GM18498 (cell line): ENCODE measurements around the gene IBA57.

ENCODE experiments used
- ATAC-seq: cut with Tn5 transposase; IDR thresholded peaks from one replicate; pipeline ENCODE4 v1.9.1; 2021; ENCODE audit warnings: mild to moderate bottlenecking, moderate library complexity; ENCODE audit not compliant: unreplicated experiment

Gene IBA57

DNA sequence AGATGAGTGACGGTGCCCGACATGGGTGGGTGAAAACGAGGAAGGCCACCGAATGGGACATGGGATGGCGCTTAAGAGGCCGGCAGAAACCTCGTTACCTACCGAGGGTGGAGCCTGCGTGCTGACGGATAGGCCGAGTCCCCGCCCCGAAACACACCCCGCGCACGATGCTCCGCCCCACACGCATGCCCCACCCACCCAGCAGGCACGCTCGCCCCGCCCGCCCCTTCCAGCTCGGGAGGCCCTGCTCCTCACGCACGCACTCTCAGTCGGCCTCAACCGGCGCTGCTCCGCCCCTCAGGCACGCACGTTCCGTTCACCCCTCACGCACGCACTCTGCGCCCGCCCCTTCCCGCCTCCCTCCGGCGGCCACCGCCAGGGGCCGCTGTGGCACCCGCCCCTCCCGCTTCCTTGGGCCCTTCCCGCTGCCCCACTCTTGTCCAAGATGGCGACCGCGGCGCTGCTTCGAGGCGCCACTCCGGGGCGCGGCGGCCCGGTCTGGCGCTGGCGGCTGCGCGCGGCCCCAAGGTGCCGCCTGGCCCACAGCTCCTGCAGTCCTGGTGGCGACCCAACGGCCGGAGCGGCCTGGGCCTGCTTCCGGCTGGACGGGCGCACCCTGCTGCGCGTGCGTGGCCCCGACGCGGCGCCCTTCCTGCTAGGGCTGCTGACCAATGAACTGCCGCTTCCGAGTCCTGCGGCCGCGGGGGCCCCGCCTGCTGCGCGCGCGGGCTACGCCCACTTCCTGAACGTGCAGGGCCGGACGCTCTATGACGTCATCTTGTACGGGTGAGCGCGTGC lies at the start of gene IBA57:
Gene IBA57 (plus strand): TSS at position 433 of the 798 bp plus-strand sequence. CDS start 13 bp downstream, at position 446.
- ATAC-seq = peak; percentile 84

DNA sequence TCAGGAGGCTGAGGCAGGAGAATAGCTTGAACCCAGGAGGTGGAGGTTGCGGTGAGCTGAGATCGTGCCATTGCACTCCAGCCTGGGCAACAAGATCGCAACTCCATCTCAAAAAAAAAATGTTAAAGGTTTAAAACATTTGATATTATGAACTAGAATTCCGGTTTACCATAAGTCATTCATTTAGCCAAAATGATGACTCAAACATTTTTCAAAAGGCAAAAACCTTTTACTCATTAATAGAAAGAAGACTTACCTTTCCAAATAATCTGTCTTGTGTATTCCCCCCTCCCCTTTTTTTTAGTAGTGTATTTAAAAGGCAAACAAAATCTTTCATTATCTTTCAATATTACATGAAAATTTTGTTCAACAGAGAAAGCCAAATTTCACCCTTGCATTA lies 48.3 kb upstream of the IBA57 start:
- no peak for ATAC-seq

DNA sequence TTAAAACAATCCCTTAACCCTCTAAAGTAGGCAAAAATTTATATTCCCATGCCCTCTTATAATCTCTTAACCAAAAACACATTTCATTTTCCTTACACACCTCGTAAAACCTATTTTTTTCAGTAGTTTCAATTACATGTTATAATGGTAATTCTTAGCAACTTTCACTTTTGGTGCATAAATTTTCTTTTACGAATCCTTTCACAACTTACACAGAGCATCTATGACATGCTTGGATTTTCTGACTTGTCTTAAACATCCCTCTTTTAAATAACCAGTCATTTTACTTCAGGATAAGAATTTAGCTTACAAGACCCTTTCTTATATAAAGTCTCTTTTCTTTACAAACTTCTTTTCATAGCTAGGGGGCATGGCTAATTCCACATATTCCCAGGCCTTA lies 47.6 kb upstream of the IBA57 start:
- no peak for ATAC-seq

- ATAC-seq = no peak
Measured at GRCh38 chr1:228120351-228120750, 45.3 kb upstream of the IBA57 start.

DNA sequence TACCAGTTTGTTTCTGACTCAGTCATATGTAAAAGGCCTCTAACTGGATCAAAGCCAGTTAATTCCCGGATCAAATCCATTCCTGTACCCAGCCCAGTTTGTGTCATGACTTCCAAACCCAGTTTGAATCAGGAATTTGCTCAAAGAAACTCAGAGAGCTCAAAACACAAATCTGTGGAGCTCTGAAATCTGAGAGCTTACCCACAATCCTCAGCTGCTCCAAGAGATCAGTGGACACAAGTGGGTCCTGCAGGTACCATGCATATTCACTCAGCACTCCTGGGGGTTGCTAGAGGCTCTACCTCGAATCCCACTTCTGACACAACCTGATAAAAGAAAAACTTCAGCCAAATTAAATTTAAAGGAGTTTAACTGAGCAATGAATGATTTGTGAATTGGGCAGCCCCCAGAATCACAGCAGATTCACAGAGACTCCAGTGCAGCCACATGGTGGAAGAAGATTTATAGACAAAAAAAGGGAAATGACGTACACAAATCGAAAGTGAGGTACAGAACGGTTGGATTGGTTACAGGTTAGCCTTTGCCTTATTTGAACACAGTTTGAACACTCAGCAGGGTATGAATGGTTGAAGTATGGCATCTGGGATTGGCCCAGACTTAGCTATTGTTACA lies 44.6 kb upstream of the IBA57 start:
- no peak for ATAC-seq

DNA sequence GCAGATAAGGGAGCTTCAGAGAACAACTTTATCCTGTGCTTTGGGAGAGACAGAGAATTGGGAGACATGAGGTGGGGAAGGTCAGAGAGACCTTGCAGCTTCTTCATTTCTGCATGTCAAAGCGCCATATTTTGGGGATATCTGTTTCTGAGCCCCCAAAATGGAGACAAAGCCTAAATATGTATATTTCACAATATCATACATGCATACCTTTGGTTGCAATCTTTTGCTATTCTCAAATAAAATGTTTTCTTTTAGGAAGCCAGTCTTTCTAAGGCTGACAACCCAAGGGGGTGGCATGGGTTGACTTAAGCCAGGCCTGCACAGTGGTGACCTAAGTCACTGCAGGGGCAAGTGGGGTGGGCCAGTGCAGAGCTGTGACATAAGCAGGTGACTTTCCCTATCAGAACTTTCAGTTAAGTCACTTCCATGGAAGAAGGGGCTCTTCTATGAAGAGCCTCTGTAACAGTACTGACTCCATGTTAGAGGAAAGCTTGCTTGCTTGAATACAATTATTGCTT lies 42.6 kb upstream of the IBA57 start:
- no peak for ATAC-seq

DNA sequence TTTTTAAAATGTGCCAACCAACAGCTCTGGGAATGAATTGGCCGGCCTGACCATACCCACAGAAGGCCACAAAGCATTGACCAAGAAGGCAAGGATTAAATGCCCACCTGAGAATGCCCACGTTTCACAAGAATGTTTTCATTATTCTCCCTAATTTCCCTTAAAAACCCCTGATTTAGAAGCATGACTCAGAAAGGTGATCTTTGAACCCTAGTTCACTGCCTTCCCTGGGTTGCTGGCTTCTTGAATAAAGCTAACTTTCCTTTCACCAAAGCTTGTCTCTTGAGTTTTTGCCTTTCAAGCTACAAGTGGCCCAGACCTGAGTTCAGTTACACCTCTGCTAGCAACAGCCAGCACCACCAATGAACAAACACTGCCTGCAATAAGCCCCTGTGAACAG lies 42.1 kb upstream of the IBA57 start:
- ATAC-seq = no peak

- no peak for ATAC-seq
Measured at GRCh38 chr1:228125185-228125584, 40.4 kb upstream of the IBA57 start.

DNA sequence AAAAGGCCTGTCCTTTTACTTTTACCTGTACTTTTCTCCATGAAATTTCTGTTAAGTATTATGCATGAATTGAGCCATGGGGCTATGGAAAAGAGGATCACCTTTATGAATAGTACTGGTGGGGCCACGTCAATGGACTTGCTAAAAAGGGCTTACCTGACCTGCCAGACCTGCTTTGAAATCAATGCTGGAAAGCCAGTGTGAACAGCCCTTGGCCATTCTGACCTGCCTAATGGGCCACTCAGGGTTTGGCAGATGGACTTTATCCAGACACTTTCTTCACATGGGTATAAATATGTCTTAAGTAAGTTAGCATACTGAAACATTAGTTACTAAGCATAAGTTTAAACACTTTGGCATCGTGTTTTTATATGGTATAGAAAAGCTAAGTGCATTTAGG lies 33.8 kb upstream of the IBA57 start:
- ATAC-seq = no peak

- ATAC-seq = no peak
Measured at GRCh38 chr1:228134591-228134990, 31.0 kb upstream of the IBA57 start.

GRCh38 chr1:228136901-228137300 lies 28.7 kb upstream of the IBA57 start:
- no peak for ATAC-seq

GRCh38 chr1:228139406-228139930 lies 26.1 kb upstream of the IBA57 start:
- ATAC-seq = no peak

GRCh38 chr1:228139931-228140723 lies 25.5 kb upstream of the IBA57 start, which contains the start of gene GUK1:
Gene GUK1 (plus strand): TSS chr1:228140279. CDS start chr1:228140303, 24 bp downstream.
- peak; percentile 93 for ATAC-seq

DNA sequence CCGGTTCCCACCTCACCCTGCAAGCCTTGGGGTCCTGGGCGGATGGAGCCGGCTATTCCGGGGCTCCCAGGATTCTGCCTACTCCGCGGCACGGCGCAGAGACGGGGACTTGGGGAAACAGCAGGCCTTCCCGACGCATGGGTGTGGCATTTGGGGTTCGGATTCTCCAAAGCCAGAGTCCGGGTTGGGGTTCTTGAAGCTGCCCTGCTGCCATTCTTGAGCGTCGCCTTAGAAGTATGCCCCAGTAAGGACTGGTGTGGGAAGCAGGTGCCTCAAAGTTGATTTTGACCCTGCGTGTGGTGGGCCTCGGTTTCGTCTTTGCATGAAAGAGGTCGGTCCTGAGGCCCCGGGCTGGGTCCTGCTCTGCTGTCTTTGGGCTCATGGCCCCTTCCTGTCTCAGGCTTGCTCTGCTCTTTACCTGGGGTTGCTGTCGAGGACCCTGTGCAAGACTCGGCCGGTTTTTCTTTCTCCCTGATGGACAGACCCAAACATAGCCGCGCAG lies 24.8 kb upstream of the IBA57 start:
- ATAC-seq = no peak

- no peak for ATAC-seq
Measured at GRCh38 chr1:228141226-228142044, 24.2 kb upstream of the IBA57 start.

DNA sequence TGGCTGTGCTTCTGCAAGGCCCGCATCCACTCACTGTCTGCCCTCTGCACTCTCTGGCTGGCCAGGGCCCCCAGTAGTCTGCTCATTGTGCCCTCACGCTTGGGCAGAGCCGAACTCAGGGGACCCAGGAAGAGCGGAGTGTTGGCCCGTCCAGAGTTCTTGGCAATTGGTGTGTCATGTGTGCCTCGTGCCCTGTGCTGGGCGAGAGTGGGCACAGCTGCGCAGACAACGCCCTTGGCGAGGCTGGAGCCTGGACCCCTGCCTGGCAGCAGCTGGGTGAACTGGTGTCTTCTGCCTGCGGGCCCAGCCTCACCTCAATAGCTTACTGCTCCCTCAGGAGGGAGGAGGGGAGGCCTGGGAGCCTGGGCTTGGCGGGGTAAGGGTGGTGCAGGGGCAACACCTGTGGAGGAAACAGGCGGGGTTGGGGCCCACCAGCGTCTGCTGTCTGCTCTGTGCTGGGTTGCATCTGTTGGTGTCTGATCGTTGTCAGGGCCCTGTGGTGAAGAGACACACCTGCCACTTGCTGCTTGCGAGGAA lies 23.4 kb upstream of the IBA57 start:
- ATAC-seq = no peak

DNA sequence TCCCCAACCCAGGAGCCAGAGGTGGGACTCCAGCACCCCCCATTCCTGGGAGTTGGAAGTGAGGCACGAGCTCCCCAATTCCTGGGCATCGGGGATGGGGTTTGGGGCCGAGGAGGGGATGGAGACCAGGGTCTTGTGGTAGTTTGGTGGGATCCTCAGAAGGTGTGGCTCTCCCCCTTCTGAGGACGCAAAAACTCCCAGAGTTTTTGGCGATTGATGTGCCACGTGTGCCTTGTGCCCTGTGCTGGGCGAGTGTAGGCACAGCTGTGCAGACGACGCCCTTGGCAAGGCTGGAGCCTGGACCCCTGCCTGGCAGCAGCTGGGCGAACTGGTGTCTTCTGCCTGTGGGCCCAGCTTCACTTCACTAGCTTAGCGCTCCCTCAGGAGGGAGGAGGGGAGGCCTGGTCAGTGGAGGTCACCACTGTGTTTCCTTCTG lies 22.9 kb upstream of the IBA57 start:
- no peak for ATAC-seq

DNA sequence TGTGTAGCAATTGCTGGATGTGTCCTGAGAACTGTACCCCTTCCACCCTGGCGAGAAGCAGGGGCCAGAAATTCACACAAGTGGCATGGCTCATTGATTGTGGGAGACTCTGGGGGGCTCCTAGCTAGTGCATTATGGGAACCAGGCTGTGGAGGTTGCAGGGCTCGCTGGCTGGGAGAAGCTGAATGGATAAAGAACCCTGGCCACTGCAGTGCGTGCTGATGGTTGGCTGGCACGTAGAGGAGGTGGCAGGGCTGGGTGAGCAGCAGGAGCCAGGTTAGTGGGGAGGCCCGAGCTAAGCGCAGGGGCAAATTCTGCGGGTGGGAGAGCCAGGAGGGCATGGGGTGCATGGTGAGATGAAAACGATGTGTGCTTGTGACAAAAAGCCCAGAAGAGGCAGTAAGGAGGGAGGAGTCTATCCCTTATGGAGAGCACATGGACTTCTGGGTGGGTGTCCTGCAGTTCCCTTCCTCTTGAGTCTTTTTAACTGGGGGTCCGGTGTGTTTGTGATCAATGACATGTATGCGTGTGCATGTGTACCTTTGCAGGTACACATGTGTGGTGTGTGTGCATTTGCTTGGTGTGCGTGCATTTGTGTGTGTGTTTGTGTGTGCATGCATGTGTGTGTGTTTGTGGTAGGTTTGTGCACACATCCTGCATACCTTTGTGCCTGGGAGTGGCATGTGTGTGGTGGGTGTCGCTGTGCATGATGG lies 22.0 kb upstream of the IBA57 start:
- ATAC-seq = no peak
